Measurements from ENCODE around the gene FKBP1C. TPM values are rescaled to one million over a fixed set of nuclear protein-coding genes. Genes with fewer than 3 reads are reported as not detected.

Gene FKBP1C
- total RNA-seq, 1 donor, result 1.1 TPM

DNA sequence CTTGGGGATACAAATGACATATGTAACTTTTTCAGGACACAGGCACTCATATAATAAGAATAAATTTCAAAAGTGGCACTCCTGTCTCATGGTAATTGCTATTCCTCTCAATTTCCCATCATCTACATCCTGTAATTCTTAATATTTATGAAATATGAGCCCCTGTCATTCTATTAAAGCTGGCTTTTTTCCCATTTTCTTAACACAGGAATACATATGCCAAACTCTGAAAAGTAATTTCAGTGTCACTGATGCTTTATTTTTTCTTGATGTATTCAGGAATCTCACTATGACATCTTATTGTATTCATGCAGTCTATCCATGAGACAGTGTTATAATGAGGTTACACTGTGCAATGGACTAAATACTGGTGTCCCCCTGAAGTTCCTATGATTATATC is 24.3 kb upstream of the FKBP1C start:
- Histone ChIP-seq H4K20me1 (ENCODE audit: insufficient read depth, low read length) (no peaks in the 10 kb centered on the region), H3K27ac (ENCODE audit: low read depth, low read length) (no peak overlapping the region), H3K9me3 (ENCODE audit: low read depth, low read length) (no peaks in the 10 kb centered on the region), H3K79me2 (ENCODE audit: insufficient read depth, low read length) (no peaks in the 10 kb centered on the region), H3K4me2 (ENCODE audit: insufficient read depth, low read length) (no peak overlapping the region), H3K27me3 (ENCODE audit: insufficient read depth, low read length) (no peaks in the 10 kb centered on the region), H3K4me3 (ENCODE audit: insufficient read depth, low read length) (no peak overlapping the region), H3K4me1 (ENCODE audit: insufficient read depth, low read length) (no peaks in the 10 kb centered on the region), H3K36me3 (ENCODE audit: insufficient read depth, low read length) (no peaks in the 10 kb centered on the region), H2AFZ (ENCODE audit: low read length) (no peak overlapping the region)
- TF ChIP-seq CTCF (IDR thresholded peaks at IDR 0.05; ENCODE audit: extremely low read depth, low read depth, low read length), result no peak
- no peak for DNase-seq (ENCODE audit: insufficient read length, low spot score, missing footprints)

GRCh38 chr6:63188828-63189227 is 22.4 kb upstream of the FKBP1C start:
- H4K20me1 ChIP-seq (ENCODE audit: insufficient read depth, low read length), result no peaks in the 10 kb centered on the region
- H3K36me3 ChIP-seq (ENCODE audit: insufficient read depth, low read length), result no peaks in the 10 kb centered on the region
- H3K79me2 ChIP-seq (ENCODE audit: insufficient read depth, low read length), result no peaks in the 10 kb centered on the region
- no peak overlapping the region for H2AFZ ChIP-seq (ENCODE audit: low read length)
- H3K4me1 ChIP-seq (ENCODE audit: insufficient read depth, low read length), result no peaks in the 10 kb centered on the region
- H3K4me3 ChIP-seq (ENCODE audit: insufficient read depth, low read length), result no peak overlapping the region
- no peaks in the 10 kb centered on the region for H3K9me3 ChIP-seq (ENCODE audit: low read depth, low read length)
- no peaks in the 10 kb centered on the region for H3K27me3 ChIP-seq (ENCODE audit: insufficient read depth, low read length)
- no peak overlapping the region for H3K4me2 ChIP-seq (ENCODE audit: insufficient read depth, low read length)
- no peak for DNase-seq (ENCODE audit: insufficient read length, low spot score, missing footprints)
- no peak for TF ChIP-seq CTCF (IDR thresholded peaks at IDR 0.05; ENCODE audit: extremely low read depth, low read depth, low read length)
- no peak overlapping the region for H3K27ac ChIP-seq (ENCODE audit: low read depth, low read length)

GRCh38 chr6:63193324-63193723 is 17.9 kb upstream of the FKBP1C start:
- no peak for DNase-seq (ENCODE audit: insufficient read length, low spot score, missing footprints)
- no peaks in the 10 kb centered on the region for H4K20me1 ChIP-seq (ENCODE audit: insufficient read depth, low read length)
- H3K27me3 ChIP-seq (ENCODE audit: insufficient read depth, low read length), result no peaks in the 10 kb centered on the region
- H2AFZ ChIP-seq (ENCODE audit: low read length), result no peak overlapping the region
- H3K27ac ChIP-seq (ENCODE audit: low read depth, low read length), result no peak overlapping the region
- no peaks in the 10 kb centered on the region for H3K4me1 ChIP-seq (ENCODE audit: insufficient read depth, low read length)
- no peak overlapping the region for H3K4me2 ChIP-seq (ENCODE audit: insufficient read depth, low read length)
- no peaks in the 10 kb centered on the region for H3K36me3 ChIP-seq (ENCODE audit: insufficient read depth, low read length)
- H3K4me3 ChIP-seq (ENCODE audit: insufficient read depth, low read length), result no peak overlapping the region
- TF ChIP-seq CTCF (IDR thresholded peaks at IDR 0.05; ENCODE audit: extremely low read depth, low read depth, low read length), result no peak
- no peaks in the 10 kb centered on the region for H3K9me3 ChIP-seq (ENCODE audit: low read depth, low read length)
- no peaks in the 10 kb centered on the region for H3K79me2 ChIP-seq (ENCODE audit: insufficient read depth, low read length)

DNA sequence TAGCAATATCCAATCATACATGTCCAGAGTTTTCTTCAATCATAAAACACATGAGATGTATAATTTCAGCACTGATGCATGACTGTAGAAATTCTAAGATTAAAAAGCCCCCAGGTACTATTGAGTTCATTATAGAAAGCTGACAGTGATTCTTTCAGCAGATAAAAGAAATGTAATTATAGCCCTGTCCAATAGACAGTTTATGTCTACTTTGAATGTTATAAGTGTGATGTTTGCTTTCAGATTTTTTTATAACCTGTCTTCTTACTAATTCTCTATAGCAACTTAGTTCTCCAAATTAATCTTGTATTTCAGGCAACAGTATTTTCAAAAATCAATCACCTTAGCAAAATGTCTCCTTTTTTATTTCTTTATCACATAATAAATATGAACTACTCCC is 13.5 kb upstream of the FKBP1C start:
- Histone ChIP-seq H3K27ac (ENCODE audit: low read depth, low read length) (no peak overlapping the region), H3K27me3 (ENCODE audit: insufficient read depth, low read length) (no peaks in the 10 kb centered on the region), H4K20me1 (ENCODE audit: insufficient read depth, low read length) (no peaks in the 10 kb centered on the region), H3K4me2 (ENCODE audit: insufficient read depth, low read length) (no peak overlapping the region), H3K9me3 (ENCODE audit: low read depth, low read length) (no peaks in the 10 kb centered on the region), H3K79me2 (ENCODE audit: insufficient read depth, low read length) (no peaks in the 10 kb centered on the region), H2AFZ (ENCODE audit: low read length) (no peak overlapping the region), H3K36me3 (ENCODE audit: insufficient read depth, low read length) (no peaks in the 10 kb centered on the region), H3K4me3 (ENCODE audit: insufficient read depth, low read length) (no peak overlapping the region), H3K4me1 (ENCODE audit: insufficient read depth, low read length) (no peaks in the 10 kb centered on the region)
- TF ChIP-seq CTCF (IDR thresholded peaks at IDR 0.05; ENCODE audit: extremely low read depth, low read depth, low read length), result no peak
- no peak for DNase-seq (ENCODE audit: insufficient read length, low spot score, missing footprints)

Data from osteoblast (primary cell).